Retinal pigment epithelial cell (primary cell): ENCODE results near the gene GNAO1.
"Not testable (repeated sequence)": the region's sequence is repeated elsewhere in the genome, so short reads cannot be mapped to it uniquely, and the experiment has no call there.

Experiments
- DNase-seq: peaks from one replicate; pipeline ENCODE4 v3.0.0-alpha.2; 2010; ENCODE audit warnings: low read depth
- H3K4me3 ChIP-seq: 2 replicates; pipeline ENCODE4 v1.5.1; 2011; ENCODE audit warnings: mild to moderate bottlenecking, low read length, control low read depth, moderate library complexity
- CTCF ChIP-seq: conservative IDR thresholded peaks from 2 replicates; pipeline ENCODE4 v1.5.1; 2011; ENCODE audit warnings: low read depth, low read length, control low read depth, inconsistent platforms

GNAO1 gene

GRCh38 chr16:56370185-56370874 lies 179.0 kb downstream of the GNAO1 start:
- TF ChIP-seq CTCF: no peak
- no peak overlapping the region for H3K4me3 ChIP-seq

GRCh38 chr16:56370875-56371659 lies 179.8 kb downstream of the GNAO1 start:
- H3K4me3 ChIP-seq: no peak overlapping the region
- TF ChIP-seq CTCF: no peak
- DNase-seq: no peak

More at GRCh38 chr16:56370185-56370874, 179.0 kb downstream of the GNAO1 start:
- no peak for DNase-seq

GRCh38 chr16:56371660-56371937 lies 180.3 kb downstream of the GNAO1 start:
- no peak overlapping the region for H3K4me3 ChIP-seq
- DNase-seq: no peak
- no peak for TF ChIP-seq CTCF

GRCh38 chr16:56372013-56372634 lies 180.8 kb downstream of the GNAO1 start:
- H3K4me3 ChIP-seq: no peak overlapping the region
- TF ChIP-seq CTCF: no peak
- DNase-seq: no peak

GRCh38 chr16:56373003-56373402 lies 181.7 kb downstream of the GNAO1 start:
- no peak for DNase-seq
- no peak for TF ChIP-seq CTCF
- no peak overlapping the region for H3K4me3 ChIP-seq

- H3K4me3 ChIP-seq, DNase-seq: not testable (repeated sequence)
These were observed 184.5 kb downstream of the GNAO1 start for GRCh38 chr16:56375792-56376191.

- not testable (repeated sequence) for H3K4me3 ChIP-seq, DNase-seq
These were observed 187.8 kb downstream of the GNAO1 start for GRCh38 chr16:56379044-56379443.

- DNase-seq, H3K4me3 ChIP-seq: not testable (repeated sequence)
These were observed 189.6 kb downstream of the GNAO1 start for GRCh38 chr16:56380778-56381485.
